SK-N-MC (cell line): ENCODE data around the gene CCBE1.

Experiments used
- EZH2 ChIP-seq: fragments of 200-600 bp; sonication (generic); IDR thresholded peaks from one replicate; pipeline ENCODE4 v1.6.1; 2017; ENCODE audit warnings: antibody characterized with exemption
- POLR2AphosphoS5 ChIP-seq: IDR thresholded peaks from 2 replicates; pipeline ENCODE4 v1.6.1; 2012; ENCODE audit warnings: mild to moderate bottlenecking, low read depth, low read length, borderline replicate concordance

- no peak for TF ChIP-seq EZH2
- no peak for TF ChIP-seq POLR2AphosphoS5
Measured at GRCh38 chr18:59546188-59546587, 151.0 kb downstream of the CCBE1 start.
